ENCODE data around the gene KLRC3.

DNA sequence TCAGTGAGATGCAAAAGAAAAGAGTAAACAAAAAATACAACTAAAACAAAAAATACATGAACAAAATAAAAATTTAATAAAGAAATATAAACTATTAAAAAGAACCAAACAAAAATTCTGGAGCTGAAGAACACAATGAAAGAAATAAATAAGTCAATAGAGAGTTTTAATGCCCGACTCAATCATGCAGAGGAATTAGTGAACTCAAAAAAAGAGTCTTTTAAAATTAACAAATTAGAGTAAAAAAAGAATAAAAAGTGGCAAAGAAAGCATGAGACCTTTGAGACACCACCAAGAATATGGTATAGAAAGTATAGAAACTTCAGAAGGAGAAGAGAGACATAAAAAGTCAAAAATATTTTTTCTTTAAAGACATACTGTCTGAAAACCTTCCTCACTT, 35.4 kb upstream of the KLRC3 start:
- TF ChIP-seq, protein P1, sequence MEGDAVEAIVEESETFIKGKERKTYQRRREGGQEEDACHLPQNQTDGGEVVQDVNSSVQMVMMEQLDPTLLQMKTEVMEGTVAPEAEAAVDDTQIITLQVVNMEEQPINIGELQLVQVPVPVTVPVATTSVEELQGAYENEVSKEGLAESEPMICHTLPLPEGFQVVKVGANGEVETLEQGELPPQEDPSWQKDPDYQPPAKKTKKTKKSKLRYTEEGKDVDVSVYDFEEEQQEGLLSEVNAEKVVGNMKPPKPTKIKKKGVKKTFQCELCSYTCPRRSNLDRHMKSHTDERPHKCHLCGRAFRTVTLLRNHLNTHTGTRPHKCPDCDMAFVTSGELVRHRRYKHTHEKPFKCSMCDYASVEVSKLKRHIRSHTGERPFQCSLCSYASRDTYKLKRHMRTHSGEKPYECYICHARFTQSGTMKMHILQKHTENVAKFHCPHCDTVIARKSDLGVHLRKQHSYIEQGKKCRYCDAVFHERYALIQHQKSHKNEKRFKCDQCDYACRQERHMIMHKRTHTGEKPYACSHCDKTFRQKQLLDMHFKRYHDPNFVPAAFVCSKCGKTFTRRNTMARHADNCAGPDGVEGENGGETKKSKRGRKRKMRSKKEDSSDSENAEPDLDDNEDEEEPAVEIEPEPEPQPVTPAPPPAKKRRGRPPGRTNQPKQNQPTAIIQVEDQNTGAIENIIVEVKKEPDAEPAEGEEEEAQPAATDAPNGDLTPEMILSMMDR (conservative IDR thresholded peaks at IDR 0.05; ENCODE audit: low read length) = no peak
- TF ChIP-seq EZH2phosphoT487 (IDR thresholded peaks at IDR 0.05; ENCODE audit: borderline replicate concordance, low read depth, low read length) = no peak
